Keratinocyte (primary cell): ENCODE data around the gene TMEM52. TPM values are rescaled to one million over a fixed set of nuclear protein-coding genes. Genes with fewer than 3 reads are reported as not detected.

ENCODE experiments used
- DNase-seq: peaks from one replicate; pipeline ENCODE4 v3.0.0-alpha.2; 2011; ENCODE audit warnings: low read depth, missing footprints, low spot score
- FAIRE-seq: peaks from 2 replicates; lab custom pipeline; 2011; peaks lifted over from hg19 to GRCh38; lab: Jason Lieb, UNC
- H2AFZ ChIP-seq: 2 replicates; pipeline ENCODE4 v1.6.0; 2012; ENCODE audit warnings: low read length, control low read depth, inconsistent platforms; ENCODE audit not compliant: control insufficient read depth
- H3K27ac ChIP-seq: 2 replicates; pipeline ENCODE4 v1.5.1; 2011; ENCODE audit warnings: low read length; ENCODE audit not compliant: control insufficient read depth, insufficient read depth
- H3K27me3 ChIP-seq: 3 replicates; pipeline ENCODE4 v1.6.0; 2011; ENCODE audit warnings: low read length; ENCODE audit not compliant: control insufficient read depth, insufficient read depth; ENCODE audit errors: extremely low read depth
- H3K36me3 ChIP-seq, 2 experiments: 2 replicates in 1 of 2; 3 replicates in 1 of 2; pipeline ENCODE4 v1.5.1; 2011; ENCODE audit warnings: low read length in 2 of 2, mild to moderate bottlenecking in 1 of 2; ENCODE audit not compliant: control insufficient read depth in 2 of 2, insufficient read depth in 2 of 2; ENCODE audit errors: extremely low read depth in 1 of 2
- H3K4me1 ChIP-seq: 3 replicates; pipeline ENCODE4 v1.5.1; 2011; ENCODE audit warnings: low read length; ENCODE audit not compliant: control insufficient read depth, insufficient read depth; ENCODE audit errors: extremely low read depth
- H3K4me2 ChIP-seq: 3 replicates; pipeline ENCODE4 v1.6.0; 2011; ENCODE audit warnings: low read depth, low read length; ENCODE audit not compliant: control insufficient read depth, insufficient read depth; ENCODE audit errors: extremely low read depth
- H3K4me3 ChIP-seq, 3 experiments: fragments of 200-600 bp in 1 of 3; sonication (generic) in 1 of 3; 2 replicates in 2 of 3; 3 replicates in 1 of 3; pipeline ENCODE4 v1.5.1; 2011 to 2016; ENCODE audit warnings: low read length in 3 of 3, mild to moderate bottlenecking in 3 of 3, control low read depth in 2 of 3, inconsistent platforms in 1 of 3, low read depth in 1 of 3, mixed read lengths in 1 of 3, mixed run types in 1 of 3, moderate library complexity in 1 of 3; ENCODE audit not compliant: control insufficient read depth in 2 of 3, insufficient read depth in 2 of 3; ENCODE audit errors: extremely low read depth in 1 of 3
- H3K79me2 ChIP-seq: 2 replicates; pipeline ENCODE4 v1.6.0; 2012; ENCODE audit warnings: low read length; ENCODE audit not compliant: control insufficient read depth, insufficient read depth
- H3K9ac ChIP-seq: 3 replicates; pipeline ENCODE4 v1.6.0; 2011; ENCODE audit warnings: low read length; ENCODE audit not compliant: control insufficient read depth, insufficient read depth; ENCODE audit errors: extremely low read depth
- H3K9me1 ChIP-seq: 3 replicates; pipeline ENCODE4 v1.6.0; 2011; ENCODE audit warnings: low read length; ENCODE audit not compliant: control insufficient read depth, insufficient read depth; ENCODE audit errors: extremely low read depth
- H3K9me3 ChIP-seq: 2 replicates; pipeline ENCODE4 v1.5.1; 2012; ENCODE audit warnings: low read depth, low read length; ENCODE audit not compliant: control insufficient read depth
- H4K20me1 ChIP-seq: 3 replicates; pipeline ENCODE4 v1.6.0; 2011; ENCODE audit warnings: low read length; ENCODE audit not compliant: control insufficient read depth, insufficient read depth; ENCODE audit errors: extremely low read depth
- CTCF ChIP-seq, 3 experiments: IDR thresholded peaks in 1 of 3; conservative IDR thresholded peaks in 1 of 3; optimal IDR thresholded peaks in 1 of 3; 2 replicates in 2 of 3; 3 replicates in 1 of 3; pipeline versions ENCODE3 to v1.5.1; 2011; ENCODE audit warnings: low read length in 3 of 3, mild to moderate bottlenecking in 3 of 3, moderate library complexity in 2 of 3, control low read depth in 1 of 3, inconsistent platforms in 1 of 3; ENCODE audit not compliant: insufficient read depth in 2 of 3; ENCODE audit errors: extremely low read depth in 1 of 3
- EZH2 ChIP-seq: IDR thresholded peaks from one replicate; pipeline ENCODE4 v1.6.1; 2012; ENCODE audit warnings: inconsistent platforms, mild to moderate bottlenecking, low read length, moderate library complexity
- dilution Hi-C: fragments of 300-500 bp; cut with MboI; formaldehyde crosslinking; loops from one replicate; pipeline ENCODE4 v1.7.0; 2020; ENCODE audit warnings: low sequenced_read_pairs; ENCODE audit not compliant: extremely low pct_ligation_motif_present
- polyA plus RNA-seq, 5 experiments: library from polyadenylated mRNA; depleted of rRNA in 3 of 5; stranded (reverse) in 3 of 5; stranded (forward) in 1 of 5; unstranded in 1 of 5; fragments of >200 nt; gene quantifications; 1 replicate in 1 of 5; 2 replicates in 3 of 5; 3 replicates in 1 of 5; pipeline versions ENCODE4 v1.2.1 to v1.2.3, GENCODE V29; 2011 to 2012; ENCODE audit warnings: missing spikeins in 2 of 5, low read depth in 1 of 5, low replicate concordance in 1 of 5

Gene TMEM52
- polyA plus RNA-seq, 1 donor (not counting 4 experiments of a cell fraction or from before 2014, with no cell fraction given) = 0.10 TPM

- H3K4me1 ChIP-seq = peaks cover 13% of the 10 kb centered on the region
- no peak overlapping the region for H3K27ac ChIP-seq
- no peak overlapping the region for H3K9ac ChIP-seq
- peak overlapping the region; percentile 53 for H2AFZ ChIP-seq
- dilution Hi-C loops = no loop called here
- H3K9me3 ChIP-seq = no peaks in the 10 kb centered on the region
- H3K27me3 ChIP-seq = peaks cover 18% of the 10 kb centered on the region
- H3K79me2 ChIP-seq = no peaks in the 10 kb centered on the region
- H4K20me1 ChIP-seq = no peaks in the 10 kb centered on the region
- H3K36me3 ChIP-seq = no peaks in the 10 kb centered on the region
- peak overlapping the region; percentile 66 for H3K4me2 ChIP-seq
- peak overlapping the region in 1 of 3 experiments; percentile 34 for H3K4me3 ChIP-seq
- DNase-seq = no peak
- no peak for FAIRE-seq
- TF ChIP-seq EZH2 (no peak), CTCF (optimal IDR thresholded peaks at IDR 0.05 in 1 of 3, IDR thresholded peaks at IDR 0.05 in 1 of 3, conservative IDR thresholded peaks at IDR 0.05 in 1 of 3; ENCODE audit: extremely low read depth in 1 of 3, insufficient read depth in 2 of 3, low read length in 3 of 3) (no peak)
- H3K9me1 ChIP-seq = no peaks in the 10 kb centered on the region
Measured at GRCh38 chr1:1942753-1943656, 23.9 kb upstream of the TMEM52 start.

GRCh38 chr1:1941868-1942752 is 23.0 kb upstream of the TMEM52 start:
- dilution Hi-C loops = no loop called here
- DNase-seq = no peak
- Histone ChIP-seq H2AFZ (no peak overlapping the region), H3K27me3 (peaks cover 15% of the 10 kb centered on the region), H3K4me3 (peak overlapping the region in 1 of 3 experiments; percentile 27), H3K4me2 (no peak overlapping the region), H3K9me3 (no peaks in the 10 kb centered on the region), H3K27ac (no peak overlapping the region), H3K79me2 (no peaks in the 10 kb centered on the region), H3K36me3 (no peaks in the 10 kb centered on the region), H3K4me1 (peaks cover 13% of the 10 kb centered on the region), H3K9me1 (no peaks in the 10 kb centered on the region), H3K9ac (no peak overlapping the region), H4K20me1 (no peaks in the 10 kb centered on the region)
- TF ChIP-seq EZH2 (no peak), CTCF (optimal IDR thresholded peaks at IDR 0.05 in 1 of 3, IDR thresholded peaks at IDR 0.05 in 1 of 3, conservative IDR thresholded peaks at IDR 0.05 in 1 of 3; ENCODE audit: extremely low read depth in 1 of 3, insufficient read depth in 2 of 3, low read length in 3 of 3) (no peak)
- no peak for FAIRE-seq
